GM18499 (cell line): Measurements from ENCODE around the gene MUC13.

Source experiments
- ATAC-seq: cut with Tn5 transposase; IDR thresholded peaks from one replicate; pipeline ENCODE4 v1.9.1; 2021; ENCODE audit warnings: moderate number of reproducible peaks; ENCODE audit not compliant: insufficient read depth, unreplicated experiment

The MUC13 gene

DNA sequence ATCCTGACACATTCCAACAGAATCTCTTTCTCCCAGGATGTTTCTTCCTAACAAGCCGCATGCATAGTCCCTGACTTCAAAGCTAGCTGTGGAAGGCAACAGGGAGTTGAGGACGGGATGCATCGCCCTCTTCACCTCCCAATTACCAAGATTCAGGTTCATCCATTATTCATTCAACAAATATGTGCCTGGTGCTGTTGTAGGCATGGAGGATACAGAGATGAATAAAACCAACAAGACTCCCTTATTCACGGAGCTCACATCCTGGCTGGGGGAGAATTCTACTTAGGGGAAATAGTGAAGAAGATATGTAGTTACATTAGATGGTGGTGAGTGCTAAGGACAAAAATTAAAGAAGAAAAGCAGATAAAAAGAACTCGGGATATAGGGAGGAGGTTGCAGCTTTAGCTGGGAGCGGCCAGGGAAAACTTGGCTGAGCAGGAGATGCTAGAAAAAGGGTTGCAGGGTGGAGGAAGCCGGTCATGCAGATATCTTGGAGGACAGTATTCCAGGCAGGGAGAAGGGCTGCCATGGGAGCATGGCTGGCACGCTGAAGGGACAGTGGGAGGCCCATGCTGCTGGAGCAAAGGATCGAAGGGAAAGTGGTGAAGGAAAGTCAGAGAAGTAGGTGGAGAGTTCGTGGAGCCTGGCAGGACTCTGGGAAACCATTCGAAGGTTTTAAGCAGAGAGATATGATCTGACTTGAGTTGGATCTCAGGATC is 52.4 kb downstream of the MUC13 start:
- no peak for ATAC-seq

DNA sequence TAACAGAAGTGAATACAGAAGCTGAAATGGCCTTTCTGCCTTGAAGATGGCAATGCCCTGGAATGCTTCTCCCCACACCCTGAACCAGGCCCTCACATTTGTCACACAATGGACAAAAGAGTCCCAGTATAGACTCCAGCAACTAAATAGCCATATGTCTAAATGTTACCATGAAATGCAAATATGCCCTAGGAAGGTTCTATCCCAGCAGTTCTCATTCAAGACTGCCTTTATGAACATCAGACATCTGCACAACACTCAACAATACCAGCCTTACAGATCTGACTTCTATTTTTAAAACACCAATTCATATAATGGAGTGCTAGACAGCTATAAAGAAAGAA is 55.2 kb downstream of the MUC13 start:
- no peak for ATAC-seq

DNA sequence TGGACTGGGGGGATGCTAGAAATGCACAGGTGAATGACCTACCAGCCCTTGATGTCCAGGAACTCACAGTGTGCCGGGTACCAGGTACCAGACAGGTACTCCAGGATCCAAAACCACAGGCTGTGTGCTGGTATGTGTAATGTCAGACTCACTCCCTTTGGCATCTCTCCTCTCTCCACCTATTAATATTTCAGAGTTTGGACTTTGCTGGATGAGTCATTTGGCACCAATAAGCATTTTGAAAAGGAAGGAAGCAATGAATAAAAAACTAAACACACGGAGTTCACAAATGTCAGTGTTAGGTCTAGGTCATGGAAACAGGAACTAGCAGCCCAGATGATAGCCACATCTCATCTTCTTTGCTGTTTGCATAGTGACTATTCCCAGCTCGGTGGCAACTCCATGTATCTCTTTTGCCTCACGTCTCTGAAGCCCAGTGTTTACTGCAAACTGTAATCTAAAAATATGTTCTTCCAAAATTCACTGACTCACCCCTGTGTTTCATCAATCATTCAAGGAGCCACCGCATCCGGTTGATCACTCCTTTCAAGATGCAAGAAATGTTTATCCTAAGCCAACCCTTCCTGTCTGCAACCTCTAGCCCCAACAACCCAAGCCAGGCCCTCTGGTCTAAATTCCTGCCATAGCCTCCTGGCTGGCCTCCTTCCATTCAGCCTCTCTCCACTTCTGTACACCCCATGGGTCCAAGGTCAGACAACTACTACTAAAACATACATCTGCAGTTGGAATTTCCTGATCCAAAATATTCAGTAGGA is 55.8 kb downstream of the MUC13 start:
- ATAC-seq = no peak

DNA sequence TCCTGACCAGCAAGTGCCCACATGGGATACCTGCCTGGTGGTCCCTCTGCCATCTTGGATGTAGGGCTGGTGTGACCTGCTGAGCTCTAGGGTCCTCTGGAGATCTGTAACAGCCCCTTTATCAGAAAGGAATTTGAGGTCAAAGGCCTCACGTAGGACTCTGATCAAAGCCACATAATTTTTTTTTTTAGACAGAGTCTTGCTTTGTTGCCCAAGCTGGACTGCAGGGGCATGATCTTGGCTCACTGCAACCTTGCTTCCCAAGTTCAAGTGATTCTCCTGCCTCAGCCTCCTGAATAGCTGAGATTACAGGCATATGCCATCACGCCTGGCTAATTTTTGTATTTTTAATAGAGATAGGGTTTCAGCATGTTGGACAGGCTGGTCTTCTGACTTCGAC is 56.9 kb downstream of the MUC13 start:
- no peak for ATAC-seq

DNA sequence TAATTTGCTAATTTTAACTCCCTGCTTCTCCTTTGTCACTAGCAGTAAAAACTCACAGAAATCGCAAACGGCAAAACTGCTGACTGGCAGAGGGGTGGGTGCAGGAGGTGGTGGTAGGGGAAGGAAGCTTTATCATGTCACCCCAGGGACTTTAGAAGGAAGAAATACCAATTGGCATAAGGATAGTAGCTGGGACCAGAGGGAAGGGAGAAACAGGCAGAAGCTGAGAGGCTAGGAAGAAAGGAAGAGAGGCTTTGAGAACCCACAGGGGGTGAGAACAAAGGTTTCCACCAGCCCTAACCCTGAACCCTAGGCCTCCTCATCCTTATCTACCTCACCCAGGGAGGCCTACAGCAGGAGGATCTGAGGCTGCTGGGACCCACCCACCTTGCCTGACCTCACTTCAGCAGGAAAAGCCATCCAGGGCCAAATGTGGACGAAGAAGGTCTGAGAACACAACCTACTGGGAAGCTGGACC is 58.1 kb downstream of the MUC13 start:
- no peak for ATAC-seq

DNA sequence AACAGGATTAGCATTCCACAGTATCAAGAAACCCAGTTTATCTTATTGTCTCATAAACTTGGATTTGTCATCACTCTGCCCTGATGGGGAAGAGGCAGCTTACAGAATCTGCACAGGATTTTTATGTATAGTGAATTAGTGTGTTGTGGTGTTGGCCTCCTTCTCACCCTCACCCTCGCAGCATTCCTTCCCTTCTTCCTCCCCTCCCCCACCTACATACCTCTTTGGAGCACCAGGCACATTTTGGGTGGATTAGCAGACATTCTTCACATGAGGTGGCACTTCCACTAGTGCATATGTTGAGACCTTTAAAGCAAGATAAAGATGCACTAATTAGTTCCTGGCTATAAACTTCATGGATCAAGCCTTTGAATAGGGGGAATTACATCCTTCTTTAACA is 61.3 kb downstream of the MUC13 start:
- no peak for ATAC-seq

DNA sequence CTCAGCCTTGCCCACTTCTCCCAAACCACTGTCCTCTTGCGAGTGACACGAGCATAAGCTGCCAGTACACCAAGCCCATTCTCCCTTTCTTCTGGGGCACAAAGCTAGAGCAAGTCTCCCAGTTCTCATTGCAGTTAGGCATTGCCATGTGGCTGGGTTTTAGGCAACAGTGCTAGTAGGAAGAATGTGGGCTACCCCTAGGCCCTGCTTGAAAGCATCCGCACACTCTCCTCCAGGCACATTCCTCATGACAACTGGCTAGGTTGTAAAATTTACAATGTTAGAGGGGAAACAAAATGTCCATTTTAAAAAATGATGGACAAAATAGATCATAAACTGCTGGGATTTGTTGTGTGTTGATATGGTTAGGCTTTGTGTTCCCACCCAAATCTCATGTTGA is 67.0 kb downstream of the MUC13 start:
- ATAC-seq = no peak

DNA sequence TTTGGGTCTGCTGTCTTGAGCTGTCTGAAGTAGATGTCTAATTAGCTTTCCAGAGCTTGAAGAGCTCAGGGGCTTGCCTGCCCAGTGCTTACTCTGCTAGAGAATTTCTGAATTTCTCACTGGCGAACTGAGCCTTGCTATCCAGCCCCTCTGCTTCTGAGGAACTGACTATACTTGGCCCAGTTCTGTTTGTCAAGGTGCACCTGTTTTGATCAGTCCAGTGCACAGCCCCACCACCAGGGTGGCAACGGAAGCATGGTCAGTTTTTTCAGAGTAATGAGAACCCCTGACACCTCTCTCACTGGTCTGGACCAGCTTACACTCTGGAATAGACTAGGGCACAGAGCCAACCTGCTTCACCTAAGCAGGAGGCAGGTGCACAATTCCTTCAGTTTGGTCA is 72.5 kb downstream of the MUC13 start:
- no peak for ATAC-seq

DNA sequence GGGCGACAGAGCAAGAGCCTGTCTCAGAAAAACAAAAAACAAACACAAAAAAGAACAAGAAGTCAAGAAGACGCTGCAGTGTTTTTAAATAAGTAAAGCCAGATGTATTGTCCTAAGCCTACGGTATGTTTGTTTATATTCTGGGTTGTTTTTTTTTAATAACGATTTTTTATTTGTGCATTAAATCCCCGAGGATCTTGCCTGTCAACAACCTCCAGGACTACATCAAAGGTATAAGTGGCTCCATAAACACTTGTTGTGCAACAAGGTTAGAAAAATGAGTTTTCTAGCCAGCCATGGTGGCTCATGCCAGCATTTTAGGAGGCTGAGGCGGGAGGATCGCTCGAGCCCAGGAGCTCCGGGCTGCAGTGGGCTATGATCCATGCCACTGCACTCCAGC is 73.5 kb downstream of the MUC13 start:
- no peak for ATAC-seq

DNA sequence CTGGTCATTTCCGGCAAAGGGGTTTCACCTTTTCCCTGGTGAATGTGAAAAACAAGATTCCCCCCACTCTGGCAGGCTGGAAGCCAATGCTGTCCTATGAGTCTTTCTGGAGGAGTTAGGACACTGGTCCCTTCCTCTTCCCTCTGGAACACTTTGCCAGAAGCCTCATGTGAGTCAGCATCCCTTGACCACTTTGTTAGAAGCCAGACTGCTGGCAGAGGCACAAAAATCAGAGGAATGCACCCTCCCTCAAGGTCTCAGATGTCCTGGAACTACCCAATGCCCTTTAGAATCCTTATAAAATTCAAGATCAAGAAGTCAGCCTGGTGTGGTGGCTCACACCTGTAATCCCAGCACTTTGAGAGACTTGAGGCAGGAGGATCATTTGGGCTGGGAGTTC is 74.0 kb downstream of the MUC13 start:
- ATAC-seq = no peak

DNA sequence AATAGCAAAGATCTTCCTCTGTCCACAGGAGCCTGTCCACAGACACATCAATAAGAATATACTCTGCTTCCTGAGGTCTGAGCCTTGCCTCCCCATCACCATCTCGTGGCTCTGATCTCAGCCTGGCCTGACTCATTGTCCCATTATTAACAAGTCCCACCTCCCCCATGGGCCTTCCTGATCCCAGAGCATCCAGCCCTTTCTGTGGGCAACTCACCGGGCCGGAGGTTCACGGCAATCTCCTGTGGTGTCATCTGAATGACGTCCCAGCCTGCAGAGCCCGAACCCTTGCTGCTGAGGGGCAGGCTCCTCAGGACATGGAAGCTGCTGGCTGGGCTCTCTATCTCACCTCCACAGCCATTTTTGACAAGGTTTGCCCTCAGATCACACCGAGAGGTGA is 75.5 kb downstream of the MUC13 start:
- no peak for ATAC-seq

DNA sequence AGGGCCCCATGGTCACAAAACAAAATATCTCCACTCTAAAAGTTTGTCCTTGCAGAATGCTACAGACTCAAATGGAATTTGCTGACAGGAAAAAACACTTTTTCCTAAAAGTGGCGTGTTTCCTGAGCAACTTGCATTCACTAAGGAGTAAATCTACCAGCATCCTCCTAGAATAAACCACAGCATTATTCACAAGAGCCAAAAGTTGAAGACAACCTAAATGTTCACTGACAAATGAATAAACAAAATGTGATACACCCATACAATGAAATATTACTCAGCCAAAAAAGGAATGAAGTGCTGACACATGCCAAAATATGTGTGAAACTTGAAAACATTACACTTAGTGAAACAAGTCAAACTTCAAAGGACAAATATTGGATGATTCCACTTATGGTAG is 76.3 kb downstream of the MUC13 start:
- no peak for ATAC-seq

DNA sequence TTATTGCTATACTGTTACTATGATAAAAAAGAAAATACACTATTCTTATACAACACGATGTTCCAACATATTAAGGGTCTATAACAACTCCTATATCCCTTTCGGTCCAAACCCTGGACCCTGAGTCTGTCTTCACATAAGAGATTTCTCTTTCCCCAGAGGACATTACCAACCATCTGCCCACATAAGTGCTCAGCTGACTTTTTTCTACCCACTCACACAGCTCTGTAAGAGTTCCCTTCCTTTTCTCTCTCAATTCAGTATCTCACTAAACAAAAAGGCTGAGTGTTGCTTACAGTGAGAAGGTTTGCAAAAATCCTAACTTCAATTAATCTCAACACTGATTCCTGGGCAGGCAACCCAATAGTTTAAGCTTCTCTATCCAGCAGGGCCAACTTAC is 77.9 kb downstream of the MUC13 start:
- no peak for ATAC-seq
